Natural killer cell (primary cell): ENCODE data around the gene PVALEF. TPM values are rescaled to one million over a fixed set of nuclear protein-coding genes. Genes with fewer than 3 reads are reported as not detected.

Experiments used
- ATAC-seq, 3 donors: fragments of 150-1000 bp in 2 of 3; fragments of 200-7000 bp in 1 of 3; cut with Tn5 transposase; 1 replicate in 1 of 3; 2 replicates in 2 of 3; pipeline ENCODE4 v1.10.0; 2021; ENCODE audit warnings: mild to moderate bottlenecking in 2 of 3, moderate library complexity in 2 of 3
- DNase-seq, 2 donors: peaks; one replicate each; pipeline versions ENCODE4 v3.0.0 to v3.0.0-alpha.2; 2013 to 2021; ENCODE audit warnings: mixed read lengths in 1 of 2
- H3K27ac ChIP-seq: one replicate; pipeline ENCODE4 v1.5.1; 2013; ENCODE audit warnings: mild to moderate bottlenecking, low read length
- H3K27me3 ChIP-seq: one replicate; pipeline ENCODE4 v1.6.1; 2013; ENCODE audit warnings: low read length; ENCODE audit not compliant: control insufficient read depth, insufficient read depth
- H3K36me3 ChIP-seq: one replicate; pipeline ENCODE4 v1.6.1; 2013; ENCODE audit warnings: low read length; ENCODE audit not compliant: control insufficient read depth, insufficient read depth
- H3K4me1 ChIP-seq: one replicate; pipeline ENCODE4 v1.6.1; 2013; ENCODE audit warnings: low read length; ENCODE audit not compliant: control insufficient read depth, insufficient read depth
- H3K4me3 ChIP-seq: one replicate; pipeline ENCODE4 v1.5.1; 2013; ENCODE audit warnings: low read length
- H3K9me3 ChIP-seq: one replicate; pipeline ENCODE4 v1.6.1; 2013; ENCODE audit warnings: low read length; ENCODE audit not compliant: control insufficient read depth, insufficient read depth
- H3K27ac Mint-ChIP-seq, 2 donors: one replicate each; pipeline ENCODE4 v1.8.0; 2022; ENCODE audit warnings: mild to moderate bottlenecking in 2 of 2, mixed read lengths in 2 of 2, moderate library complexity in 1 of 2
- H3K27me3 Mint-ChIP-seq, 2 donors: one replicate each; pipeline ENCODE4 v1.8.0; 2022; ENCODE audit warnings: low read depth in 2 of 2, mixed read lengths in 2 of 2
- H3K36me3 Mint-ChIP-seq: one replicate; pipeline ENCODE4 v1.8.0; 2022; ENCODE audit warnings: mixed read lengths
- H3K4me1 Mint-ChIP-seq, 2 donors: one replicate each; pipeline ENCODE4 v1.8.0; 2022; ENCODE audit warnings: mixed read lengths in 2 of 2
- H3K4me3 Mint-ChIP-seq: one replicate; pipeline ENCODE4 v1.8.0; 2022; ENCODE audit warnings: mild to moderate bottlenecking, moderate library complexity, mixed read lengths
- H3K9me3 Mint-ChIP-seq, 2 donors: one replicate each; pipeline ENCODE4 v1.8.0; 2022; ENCODE audit warnings: mixed read lengths in 2 of 2
- CTCF ChIP-seq: fragments of 200-600 bp; IDR thresholded peaks from one replicate; pipeline ENCODE4 v1.8.0; 2022; ENCODE audit warnings: antibody characterized with exemption
- WGBS: methylation state at CpG from one replicate; pipeline ENCODE4 v1.1.7; 2013; ENCODE audit warnings: missing lambda C conversion rate; ENCODE audit not compliant: insufficient coverage; 5-methylcytosine and 5-hydroxymethylcytosine counted together
- intact Hi-C: fragments of 100-400 bp; cut with micrococcal nuclease; formaldehyde crosslinking; loops from one replicate; pipeline ENCODE4 v1.14.2; 2022
- total RNA-seq, 4 donors: library from RNA; stranded (reverse); fragments of 120-200 nt in 1 of 4; gene quantifications; one replicate each; pipeline versions ENCODE4 v1.2.3 to v1.2.4, GENCODE V29; 2013 to 2022

PVALEF gene
- total RNA-seq, 3 donors from 2014 or later (not counting 1 experiment from before 2014, with no cell fraction given): not detected

DNA sequence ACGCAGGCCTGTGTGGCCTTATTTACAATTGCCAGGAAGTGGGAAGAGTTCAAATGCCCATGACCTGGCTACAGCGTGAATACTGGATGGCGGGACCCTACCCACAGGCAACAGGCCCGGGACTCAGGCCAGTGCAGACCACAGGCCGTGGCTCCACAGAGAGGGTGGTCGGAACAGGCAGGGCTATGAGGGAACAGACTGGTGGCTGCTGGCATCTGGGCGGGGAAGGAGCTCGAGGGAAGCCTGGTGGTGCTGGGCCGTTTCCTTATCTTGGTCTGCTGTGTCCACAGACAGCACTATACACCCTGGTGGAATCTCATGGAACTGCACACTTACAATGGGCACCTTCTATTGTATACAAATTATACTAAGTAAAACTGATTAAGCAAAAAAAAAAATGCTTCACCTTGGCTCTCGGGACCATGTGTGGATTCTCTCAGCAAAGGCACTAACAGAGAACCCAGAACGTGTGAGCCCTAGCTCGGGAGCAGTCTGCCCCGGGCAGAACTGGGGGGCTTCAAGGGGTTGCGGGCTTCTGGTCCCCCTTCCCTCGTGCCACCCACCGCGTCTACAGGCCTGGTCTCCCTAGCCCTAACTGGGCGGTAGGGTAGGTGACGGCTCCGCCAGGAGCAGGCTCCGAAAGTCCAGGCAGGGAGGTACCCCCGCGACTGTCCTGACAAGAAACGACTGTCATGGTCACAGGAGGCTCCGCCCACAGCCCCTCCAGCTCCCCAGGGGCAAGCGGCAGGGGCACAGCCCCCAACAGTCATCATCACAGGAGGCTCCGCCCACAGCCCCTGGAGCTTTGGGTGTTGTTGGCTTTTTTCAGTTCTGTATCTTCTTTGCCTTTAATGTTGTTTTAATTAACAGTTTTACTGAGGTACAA, 35.6 kb downstream of the PVALEF start:
- no peaks in the 10 kb centered on the region for H3K9me3 Mint-ChIP-seq

DNA sequence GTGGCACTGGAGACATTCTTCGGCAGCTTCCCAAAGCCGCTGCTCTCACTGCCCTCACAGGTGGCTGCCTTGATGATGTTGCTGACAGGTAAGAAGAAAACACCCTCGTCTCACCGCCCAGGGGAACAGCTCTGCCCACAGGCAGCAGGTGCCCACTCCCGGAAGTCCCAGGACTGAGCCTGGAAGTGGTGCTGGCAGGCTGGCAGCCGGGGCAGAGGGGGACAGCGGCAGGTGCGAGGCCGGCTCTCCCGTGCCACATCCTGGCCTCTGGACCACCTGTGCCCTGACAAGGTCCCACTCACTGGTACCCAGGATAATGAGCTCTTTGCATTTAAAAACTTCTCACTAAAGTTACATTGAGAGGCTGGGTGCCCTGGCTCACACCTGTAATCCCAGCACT, 37.0 kb downstream of the PVALEF start:
- H3K27me3 Mint-ChIP-seq: no peaks in the 10 kb centered on the region
- H3K36me3 ChIP-seq: no peaks in the 10 kb centered on the region
- H3K27ac ChIP-seq: no peak overlapping the region
- intact Hi-C loops: no loop called here
- DNase-seq: no peak
- no peaks in the 10 kb centered on the region for H3K4me1 Mint-ChIP-seq
- H3K9me3 ChIP-seq: no peaks in the 10 kb centered on the region
- WGBS: 96% methylated on average over 10 of the region's 10 CpGs
- H3K36me3 Mint-ChIP-seq: no peaks in the 10 kb centered on the region
- no peak overlapping the region for H3K4me3 Mint-ChIP-seq
- TF ChIP-seq CTCF: no peak
- no peak overlapping the region for H3K27ac Mint-ChIP-seq
- H3K9me3 Mint-ChIP-seq: no peaks in the 10 kb centered on the region
- no peak overlapping the region for H3K4me3 ChIP-seq
- H3K4me1 ChIP-seq: no peaks in the 10 kb centered on the region
- H3K27me3 ChIP-seq: no peaks in the 10 kb centered on the region
- ATAC-seq: no peak

More for the DNA sequence above, 35.6 kb downstream of the PVALEF start:
- intact Hi-C loops: no loop called here
- H3K4me3 ChIP-seq: no peak overlapping the region
- Mint-ChIP-seq H3K4me1 (no peaks in the 10 kb centered on the region), H3K27ac (no peak overlapping the region), H3K27me3 (no peaks in the 10 kb centered on the region), H3K36me3 (no peaks in the 10 kb centered on the region), H3K4me3 (no peak overlapping the region)
- H3K36me3 ChIP-seq: no peaks in the 10 kb centered on the region
- H3K4me1 ChIP-seq: no peaks in the 10 kb centered on the region
- ATAC-seq (peak; percentile 60 to 78 (median 61)), DNase-seq (peak in 1 of 2 donors; percentile 39)
- WGBS: 81% methylated on average over 26 of the region's 27 CpGs
- no peaks in the 10 kb centered on the region for H3K27me3 ChIP-seq
- no peaks in the 10 kb centered on the region for H3K9me3 ChIP-seq
- TF ChIP-seq CTCF: peak; percentile 22
- H3K27ac ChIP-seq: no peak overlapping the region

- no peak for ATAC-seq
- no peak for TF ChIP-seq CTCF
- no peaks in the 10 kb centered on the region for H3K9me3 Mint-ChIP-seq
- WGBS: 96% methylated on average over 20 of the region's 20 CpGs
- H3K27me3 ChIP-seq: no peaks in the 10 kb centered on the region
- H3K4me1 ChIP-seq: no peaks in the 10 kb centered on the region
- H3K4me1 Mint-ChIP-seq: no peaks in the 10 kb centered on the region
- no peak for DNase-seq
- H3K36me3 Mint-ChIP-seq: no peaks in the 10 kb centered on the region
- H3K36me3 ChIP-seq: no peaks in the 10 kb centered on the region
- no peak overlapping the region for H3K27ac ChIP-seq
- H3K27me3 Mint-ChIP-seq: no peaks in the 10 kb centered on the region
- no peaks in the 10 kb centered on the region for H3K9me3 ChIP-seq
- no peak overlapping the region for H3K4me3 Mint-ChIP-seq
- intact Hi-C loops: no loop called here
- H3K27ac Mint-ChIP-seq: no peak overlapping the region
- H3K4me3 ChIP-seq: no peak overlapping the region
Observed at GRCh38 chr17:81203136-81203535, 37.8 kb downstream of the PVALEF start.

- H3K4me1 Mint-ChIP-seq: no peaks in the 10 kb centered on the region
- intact Hi-C loops: no loop called here
- no peak for TF ChIP-seq CTCF
- H3K9me3 Mint-ChIP-seq: no peaks in the 10 kb centered on the region
- H3K4me3 Mint-ChIP-seq: no peak overlapping the region
- Histone ChIP-seq H3K9me3 (no peaks in the 10 kb centered on the region), H3K27ac (no peak overlapping the region), H3K4me1 (no peaks in the 10 kb centered on the region), H3K4me3 (no peak overlapping the region), H3K27me3 (no peaks in the 10 kb centered on the region), H3K36me3 (no peaks in the 10 kb centered on the region)
- no peaks in the 10 kb centered on the region for H3K36me3 Mint-ChIP-seq
- no peak overlapping the region for H3K27ac Mint-ChIP-seq
- ATAC-seq: no peak
- 92% methylated on average over 10 of the region's 10 CpGs for WGBS
- DNase-seq: no peak
- no peaks in the 10 kb centered on the region for H3K27me3 Mint-ChIP-seq
Observed at GRCh38 chr17:81204578-81204977, 39.3 kb downstream of the PVALEF start.
